Stimulated activated CD8-positive, alpha-beta memory T cell treated with anti-CD3 and anti-CD28 coated beads, Interleukin-15, amount 100 ng/mL, for 4 hours (primary cell): ENCODE measurements around the gene HDAC4.

ENCODE experiments used
- DNase-seq, 2 donors: peaks; one replicate each; pipeline ENCODE4 v3.0.0-alpha.2; 2020; ENCODE audit warnings: low read depth in 2 of 2

HDAC4 gene

DNA sequence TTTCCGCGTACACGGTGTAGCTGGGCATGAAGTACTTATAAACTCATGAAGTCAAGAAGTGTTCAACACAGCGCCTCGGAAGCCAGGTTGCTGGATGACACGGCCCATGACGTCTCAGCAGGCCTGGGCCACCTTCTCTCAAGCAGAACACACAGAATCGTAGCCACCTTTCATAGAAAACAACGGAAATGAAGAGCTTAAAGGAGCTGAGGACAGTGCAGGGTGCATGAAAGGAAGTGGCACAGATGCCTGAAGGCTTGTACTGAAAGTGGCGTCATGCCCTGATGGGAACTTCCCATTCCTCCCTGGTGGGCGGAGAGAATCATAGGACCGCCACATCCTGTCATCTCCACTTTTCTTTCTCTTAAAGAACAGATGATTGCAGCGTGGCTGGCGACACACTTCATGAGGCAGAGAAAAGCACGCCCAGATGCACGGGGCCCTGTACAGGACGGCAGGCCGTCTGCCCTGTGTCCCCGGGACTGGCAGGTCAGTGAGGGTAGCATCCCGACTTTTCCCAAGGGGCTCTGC, 31.1 kb downstream of the HDAC4 start:
- DNase-seq: peak; percentile 27 to 60

DNA sequence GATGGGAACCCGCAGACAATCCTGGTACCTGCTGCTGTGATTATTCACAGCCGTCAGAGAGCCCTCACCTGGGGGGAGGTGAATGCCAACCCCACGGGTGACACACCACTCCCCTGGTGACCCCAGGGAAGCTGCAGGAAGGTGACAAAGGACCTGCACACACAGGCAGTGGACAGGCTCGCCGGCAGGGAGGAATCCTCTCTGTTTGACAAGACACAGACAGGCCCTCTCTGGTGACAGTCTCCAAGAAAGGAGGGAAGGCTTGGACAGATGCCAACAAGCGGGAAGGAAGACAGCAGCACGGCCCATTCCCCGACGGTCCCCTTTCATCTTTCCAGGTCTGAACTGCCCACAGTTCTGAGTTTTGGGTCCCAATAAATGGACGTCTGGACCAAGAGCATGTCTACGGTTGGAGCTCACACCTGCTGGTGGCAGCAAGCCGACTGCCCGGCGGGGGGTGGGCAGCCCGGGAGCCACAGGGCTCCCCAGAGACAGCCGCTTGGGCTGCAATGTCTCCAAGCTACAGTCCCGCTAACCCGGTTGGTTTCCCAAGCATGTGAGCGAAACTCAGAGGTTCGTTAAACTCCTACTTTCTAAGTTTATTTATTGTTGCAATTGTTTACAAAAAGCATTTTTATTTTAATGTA, 31.8 kb downstream of the HDAC4 start:
- no peak for DNase-seq

DNA sequence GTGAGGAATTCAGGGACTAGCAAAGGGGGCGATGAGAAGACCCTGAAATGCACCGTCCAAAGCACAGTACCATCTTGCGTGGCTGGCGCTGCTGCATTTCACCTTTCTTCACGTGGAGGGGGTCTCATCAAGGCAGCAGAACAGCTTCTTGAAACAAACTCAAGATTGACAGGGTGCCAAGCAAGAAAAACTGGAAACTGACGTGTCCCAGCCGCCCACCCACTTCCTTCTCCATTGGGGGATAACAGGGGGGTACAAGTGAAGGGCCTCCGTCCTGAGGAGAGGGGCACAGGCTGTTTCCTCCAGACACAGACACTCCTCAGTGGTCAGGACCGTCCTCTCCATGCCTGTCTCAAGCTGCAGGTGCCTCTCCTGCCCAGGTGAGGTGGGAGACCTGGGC, 32.5 kb downstream of the HDAC4 start:
- no peak for DNase-seq

DNA sequence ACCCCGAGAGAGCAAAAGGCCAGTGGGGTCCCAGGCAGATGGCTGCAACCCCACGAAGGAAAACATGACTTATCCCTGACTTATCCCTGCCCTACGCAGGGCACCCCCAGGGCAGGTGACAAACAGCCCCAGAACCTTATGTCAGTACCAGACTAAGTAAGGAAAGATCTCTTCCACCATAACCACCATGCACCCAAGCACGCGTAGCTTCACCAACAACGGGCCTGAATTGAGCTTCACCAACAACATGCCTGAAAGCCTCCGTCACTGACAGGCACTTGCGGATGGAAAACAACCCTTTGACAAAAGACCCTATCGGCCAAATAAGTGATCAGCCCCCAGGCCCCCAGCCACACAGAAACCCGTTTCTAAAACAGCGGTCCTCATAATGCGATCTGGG, 34.1 kb downstream of the HDAC4 start:
- no peak for DNase-seq

DNA sequence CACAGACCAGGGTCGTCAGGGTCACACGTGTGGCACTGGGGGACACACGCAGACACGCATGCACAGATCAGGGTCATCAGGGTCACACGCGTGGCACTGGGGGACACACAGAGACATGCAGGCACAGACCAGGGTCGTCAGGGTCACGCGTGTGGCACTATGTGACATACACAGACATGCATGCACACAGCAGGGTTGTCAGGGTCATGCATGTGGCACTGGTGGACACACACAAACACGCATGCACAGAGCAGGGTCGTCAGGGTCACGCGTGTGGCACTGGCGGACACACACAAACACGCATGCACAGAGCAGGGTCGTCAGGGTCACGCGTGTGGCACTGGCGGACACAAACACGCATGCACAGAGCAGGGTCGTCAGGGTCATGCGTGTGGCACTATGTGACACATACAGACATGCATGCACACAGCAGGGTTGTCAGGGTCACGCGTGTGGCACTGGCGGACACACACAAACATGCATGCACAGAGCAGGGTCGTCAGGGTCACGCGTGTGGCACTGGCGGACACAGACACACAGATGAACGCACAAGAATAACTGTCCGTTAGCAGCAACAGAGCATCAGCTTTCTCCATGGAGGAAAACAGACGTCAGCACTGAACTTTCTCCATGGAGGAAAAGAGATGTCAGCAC, 34.9 kb downstream of the HDAC4 start:
- DNase-seq: no peak

DNA sequence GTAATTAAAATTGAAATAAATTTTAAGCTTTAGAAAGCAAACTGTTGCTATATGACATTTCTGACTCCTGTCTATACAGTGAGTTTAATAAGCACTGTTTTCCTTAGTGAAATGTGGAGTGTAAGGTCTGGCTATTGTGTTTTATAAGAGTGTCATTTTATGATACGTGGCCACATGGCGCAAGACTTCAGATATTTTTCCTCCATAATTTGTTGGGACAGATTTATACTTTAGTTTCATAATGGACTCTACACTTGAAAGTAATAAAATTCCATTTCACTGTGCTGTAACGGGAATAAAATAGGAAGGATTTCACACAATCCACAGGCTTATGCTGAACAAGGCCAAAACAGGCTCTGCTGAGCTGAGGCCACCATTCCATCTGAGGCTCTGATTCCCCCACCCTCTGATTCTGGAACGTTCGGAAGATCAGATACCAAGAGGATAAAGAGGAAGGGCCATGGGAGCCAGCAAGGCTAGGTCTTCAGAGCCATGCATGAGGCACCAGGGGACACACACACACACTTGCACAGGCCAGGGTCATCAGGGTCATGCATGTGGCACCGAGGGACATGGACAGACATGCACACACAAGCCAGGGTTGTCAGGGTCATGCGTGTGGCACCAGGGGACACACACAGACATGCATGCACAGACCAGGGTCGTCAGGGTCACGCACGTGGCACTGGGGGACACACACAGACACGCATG, 35.6 kb downstream of the HDAC4 start:
- no peak for DNase-seq

DNA sequence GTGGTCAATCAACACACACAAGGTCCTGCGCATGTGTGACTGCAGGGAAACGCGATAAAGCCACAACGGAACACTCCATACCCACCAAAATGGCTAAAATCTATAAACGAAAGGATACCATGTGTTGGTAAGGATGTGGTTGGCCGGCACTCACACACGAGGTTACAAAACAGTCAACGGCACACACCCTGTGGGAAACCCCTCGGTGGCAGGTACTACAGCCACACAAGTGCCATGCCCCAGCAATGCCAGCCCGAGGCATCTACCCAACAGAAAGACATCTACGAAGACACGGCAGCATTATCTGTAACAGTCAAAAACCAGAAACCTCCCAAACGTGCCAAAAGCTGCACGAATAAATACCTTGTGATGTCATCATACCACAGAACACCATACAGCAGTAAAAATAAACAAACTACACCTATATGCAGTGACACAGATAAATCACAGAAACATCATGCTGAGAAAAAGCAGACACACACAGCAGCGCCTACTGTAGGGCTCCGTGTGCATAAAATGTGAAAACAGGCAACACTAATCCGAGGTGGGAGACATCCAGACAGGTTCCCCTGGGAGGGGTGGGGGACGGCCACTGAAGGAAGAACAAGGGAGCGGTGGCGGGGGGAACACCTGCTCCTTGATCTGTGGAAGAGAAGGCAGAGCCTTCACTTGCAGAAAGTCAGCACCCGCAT, 36.7 kb downstream of the HDAC4 start:
- no peak for DNase-seq

DNA sequence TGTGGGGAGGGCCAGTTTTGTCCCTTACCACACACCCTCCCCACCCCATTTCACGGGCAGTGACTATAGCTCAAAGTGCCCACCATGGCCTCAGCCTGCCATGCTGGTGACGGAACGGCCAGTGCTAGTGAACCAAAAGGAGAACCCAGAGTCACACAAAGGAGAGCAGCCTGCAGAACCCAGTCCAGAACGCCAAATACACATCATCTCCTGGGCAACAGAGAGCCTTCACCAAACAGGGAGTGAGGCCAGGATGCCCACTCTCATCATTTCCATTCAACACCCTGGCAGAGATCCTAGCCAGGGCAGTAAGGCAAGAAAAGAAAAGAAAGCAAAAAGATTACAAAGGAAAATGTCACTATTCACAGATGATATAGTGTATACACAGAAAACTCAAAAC, 38.3 kb downstream of the HDAC4 start:
- DNase-seq: no peak

DNA sequence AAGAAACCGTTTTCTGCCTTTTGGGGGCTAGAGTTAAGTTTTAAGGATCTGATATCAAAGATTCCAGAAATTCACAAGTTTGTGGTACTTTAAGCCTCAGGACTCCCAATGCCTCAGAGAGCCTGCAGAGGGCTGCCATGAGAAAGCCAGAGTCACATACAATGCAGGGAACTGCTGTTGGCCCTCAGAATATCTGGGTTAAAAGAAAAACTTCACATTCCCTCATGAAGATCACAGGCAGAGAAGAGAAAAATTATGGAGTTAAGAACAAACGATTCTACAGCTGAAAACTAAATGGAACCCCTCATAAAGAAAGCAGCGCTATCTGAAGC, 39.5 kb downstream of the HDAC4 start:
- no peak for DNase-seq

DNA sequence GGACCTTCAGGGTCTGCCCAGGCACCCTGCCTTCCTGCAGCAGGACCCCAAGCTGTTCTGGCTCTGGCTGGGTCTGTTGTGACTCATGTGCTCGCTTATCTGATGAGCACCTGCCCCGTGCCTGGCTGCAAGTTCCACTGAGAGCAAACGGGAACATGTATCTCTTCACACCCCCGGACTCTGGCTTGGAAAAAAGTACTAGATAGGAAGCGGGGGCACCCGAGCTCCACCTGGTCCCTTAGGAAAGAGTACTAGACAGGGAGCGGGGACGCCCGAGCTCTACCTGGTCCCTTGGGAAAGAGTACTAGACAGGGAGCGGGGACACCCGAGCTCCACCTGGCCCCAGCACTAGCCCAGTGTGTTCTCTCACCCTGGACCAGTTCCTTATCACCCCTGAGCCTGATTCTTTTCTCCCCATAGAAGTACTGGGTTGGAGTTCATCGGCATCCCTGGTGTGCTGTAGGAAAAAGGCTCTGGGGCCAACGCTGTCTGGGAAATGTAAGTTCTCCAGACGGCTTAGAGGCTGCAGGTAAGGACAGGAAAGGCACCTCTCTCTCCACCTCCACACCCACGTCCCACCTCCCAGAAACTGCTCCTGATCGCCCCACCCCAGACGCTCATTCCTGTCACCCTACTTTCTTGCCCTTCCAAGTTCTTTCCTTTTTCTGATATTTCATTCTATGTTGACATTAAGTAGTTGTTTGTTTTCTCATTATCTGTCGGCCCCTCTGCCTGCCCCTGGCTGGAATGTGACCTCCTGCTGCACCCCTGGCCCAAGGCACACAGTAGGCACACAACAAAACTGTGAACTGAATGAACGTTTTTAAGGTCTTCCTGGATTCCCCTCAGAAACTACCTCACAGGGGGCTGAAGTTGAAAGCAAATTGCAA, 40.2 kb downstream of the HDAC4 start:
- no peak for DNase-seq

DNA sequence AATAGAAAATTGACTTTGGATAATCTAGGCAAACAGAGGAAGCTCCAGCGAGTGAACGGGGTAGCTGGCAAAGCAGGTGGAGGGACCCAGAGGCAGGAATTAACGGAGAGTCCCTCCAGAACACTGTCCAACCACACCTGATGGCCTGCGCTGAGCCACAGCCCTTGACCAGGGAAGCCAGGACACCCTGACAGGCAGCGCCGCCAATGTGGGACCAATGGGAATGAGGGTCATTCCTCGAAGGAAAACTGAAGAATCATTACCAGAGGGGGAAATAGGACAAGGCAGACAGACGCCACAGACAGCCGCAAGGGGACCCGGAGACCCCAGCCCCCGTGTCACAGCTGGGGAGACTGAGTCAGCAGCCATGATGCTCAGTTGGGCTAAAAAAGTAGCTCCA, 40.8 kb downstream of the HDAC4 start:
- no peak for DNase-seq

DNA sequence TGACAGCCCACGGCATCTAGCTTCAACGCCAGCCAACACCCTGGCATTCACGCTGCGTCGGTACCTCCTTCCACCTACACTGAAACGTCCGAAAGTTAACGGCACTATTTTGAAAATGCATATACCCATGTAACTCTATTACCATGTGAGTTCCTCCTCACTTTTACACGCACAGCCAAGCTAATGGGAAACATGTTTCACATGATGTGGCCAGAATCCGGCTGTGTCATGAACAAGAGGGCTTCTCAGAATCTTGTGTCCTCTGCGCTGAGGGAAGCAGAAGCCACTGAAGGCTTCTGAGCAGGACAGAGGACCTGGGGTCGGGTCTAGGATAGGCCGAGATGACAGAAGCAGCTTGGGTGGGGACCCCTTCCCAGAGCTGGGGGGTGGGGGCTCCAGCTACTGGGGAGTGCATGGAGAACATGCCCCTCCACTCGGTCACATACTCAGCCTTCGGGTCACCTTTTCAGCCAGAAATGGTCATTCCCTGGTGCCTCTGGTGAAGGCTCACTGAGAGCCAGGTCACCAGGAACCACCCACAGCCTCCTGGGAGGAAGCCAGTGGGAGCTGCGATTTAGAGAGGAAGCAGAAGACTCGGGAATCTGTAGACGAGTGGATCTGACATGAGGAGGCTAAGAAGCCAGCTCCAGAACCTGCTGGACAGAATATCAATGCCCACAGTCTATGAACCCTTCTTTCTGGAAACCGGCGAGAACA, 41.5 kb downstream of the HDAC4 start:
- DNase-seq: no peak

DNA sequence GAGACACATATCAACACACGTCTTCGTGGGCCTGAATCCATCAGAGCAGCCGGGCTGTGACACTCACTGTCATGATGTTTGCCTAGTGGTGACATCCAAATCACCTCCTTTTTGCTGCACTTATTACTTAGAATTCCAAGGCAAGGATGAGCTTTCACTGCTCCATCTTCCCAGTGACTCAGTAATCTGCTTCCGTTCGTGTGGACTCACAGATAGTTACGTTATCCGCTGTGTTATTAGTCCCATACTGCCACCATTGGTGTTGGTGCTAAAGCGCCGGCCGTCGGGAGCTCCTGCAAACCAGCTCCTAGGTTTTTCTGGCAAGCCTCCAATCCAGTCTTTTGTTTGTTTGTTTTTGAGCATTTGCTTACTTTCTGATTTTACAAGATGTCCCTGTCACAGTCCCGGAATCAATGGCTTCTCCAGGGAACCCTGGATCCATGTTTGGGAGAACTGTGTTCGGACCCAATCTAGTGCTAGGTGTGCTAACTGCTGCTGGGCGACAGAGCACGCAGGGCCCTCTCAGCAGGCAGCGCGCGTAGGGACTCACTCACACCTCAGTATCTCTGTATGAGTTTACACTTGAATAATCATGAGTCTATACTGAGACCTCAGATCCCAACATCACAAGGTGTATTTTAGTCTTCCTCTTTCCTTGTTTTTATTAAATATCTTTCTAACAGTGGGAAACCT, 42.6 kb downstream of the HDAC4 start:
- no peak for DNase-seq

DNA sequence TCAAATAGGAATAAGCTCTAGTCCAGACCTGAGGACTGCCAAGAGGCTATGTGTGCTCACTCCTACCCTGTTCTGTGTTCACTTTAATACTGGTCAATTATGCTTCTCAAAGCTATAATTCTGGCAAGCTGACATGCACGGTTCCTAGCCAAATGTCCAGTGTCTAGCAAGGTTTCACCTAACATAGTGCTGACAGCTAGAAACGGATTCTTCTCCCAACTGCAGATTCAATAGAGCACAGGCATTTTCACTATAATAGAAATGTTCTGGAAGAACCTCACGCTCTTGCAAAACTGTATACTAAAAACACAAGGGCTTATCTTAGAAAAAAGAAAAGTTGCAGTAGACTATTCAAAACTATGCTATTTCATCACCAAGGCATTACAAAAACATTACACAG, 45.1 kb downstream of the HDAC4 start:
- no peak for DNase-seq

DNA sequence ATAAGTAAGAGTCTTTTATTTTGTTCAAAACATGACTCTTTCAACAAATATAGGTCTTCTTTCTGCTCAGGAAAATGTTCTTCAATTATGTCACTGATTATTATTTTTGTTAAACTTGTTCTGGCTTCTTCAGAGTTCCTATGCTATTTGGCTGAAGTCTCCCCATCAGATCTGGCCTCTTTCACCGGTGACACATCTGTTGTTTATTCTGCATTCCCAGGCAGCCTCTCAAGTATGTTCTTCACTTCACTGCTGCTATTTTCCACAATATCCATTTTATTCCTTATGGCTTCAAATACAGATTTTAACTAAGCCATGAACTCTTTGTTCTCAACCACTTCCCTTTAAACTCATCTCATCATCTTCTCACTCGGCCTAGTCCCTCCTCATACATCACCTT, 45.7 kb downstream of the HDAC4 start:
- DNase-seq: no peak

DNA sequence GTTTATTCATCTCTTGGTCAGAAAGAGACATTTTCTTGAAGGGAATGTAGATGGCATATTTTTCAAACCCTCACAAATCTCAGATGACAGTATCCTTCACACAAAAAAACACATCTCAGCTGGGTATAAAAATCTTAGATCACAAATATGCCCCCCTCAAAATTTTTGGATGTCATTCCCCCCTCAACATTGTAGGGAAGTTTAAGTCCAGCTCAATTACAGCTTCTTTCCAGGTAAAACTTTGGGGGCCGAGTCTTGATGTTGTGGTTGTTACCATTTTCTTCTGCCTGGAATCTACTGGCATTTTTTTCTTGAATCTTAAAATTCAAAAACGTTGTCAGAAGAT, 46.1 kb downstream of the HDAC4 start:
- DNase-seq: no peak

DNA sequence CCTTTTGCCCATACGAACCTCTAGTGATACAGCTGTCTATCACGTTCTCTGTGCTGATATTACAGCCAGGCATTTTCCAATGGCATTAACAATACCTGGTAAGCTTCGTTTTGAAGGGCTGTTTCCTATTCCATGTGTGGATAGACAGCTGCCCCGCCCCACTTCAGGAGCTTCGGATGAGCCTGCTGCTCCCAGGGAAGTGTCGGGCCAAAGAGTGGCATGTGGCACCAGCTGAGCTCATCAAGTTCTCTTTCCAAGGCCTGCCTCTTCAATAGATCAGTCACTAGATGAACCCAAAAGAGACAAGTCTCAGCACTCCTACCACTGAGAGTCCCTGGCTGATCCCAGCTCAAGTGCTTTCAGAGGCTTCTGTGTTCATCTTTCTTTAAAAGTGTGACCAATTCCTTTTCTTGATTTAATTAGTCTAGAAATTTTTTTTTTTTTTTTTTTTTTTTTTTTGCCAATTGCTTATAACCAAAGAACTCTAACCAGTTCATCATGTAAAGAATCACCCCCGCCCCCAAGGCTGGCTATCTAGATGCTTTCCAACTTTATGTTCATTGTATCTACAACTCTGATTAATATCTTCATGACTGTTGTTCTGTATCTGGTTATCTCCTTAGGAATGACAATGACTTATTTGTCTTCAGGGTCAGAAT, 46.6 kb downstream of the HDAC4 start:
- DNase-seq: no peak

DNA sequence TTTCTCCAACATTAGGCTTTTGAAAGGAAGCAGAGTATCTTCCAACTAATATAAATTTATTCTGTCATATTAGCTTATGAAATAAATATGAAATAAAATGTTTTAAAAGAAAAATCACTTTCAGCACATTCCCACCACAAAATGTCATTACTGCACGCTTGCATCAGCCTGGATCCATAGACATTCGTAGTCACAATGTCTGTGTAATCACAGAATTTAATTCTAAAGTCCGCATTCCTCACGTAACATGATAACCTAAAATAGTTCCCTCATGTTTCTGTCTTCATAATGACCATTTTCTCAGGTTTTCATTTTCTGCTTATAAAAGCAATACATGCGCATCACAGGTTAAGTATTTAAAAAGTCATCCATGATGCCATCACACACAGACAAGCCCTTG, 47.1 kb downstream of the HDAC4 start:
- DNase-seq: no peak

DNA sequence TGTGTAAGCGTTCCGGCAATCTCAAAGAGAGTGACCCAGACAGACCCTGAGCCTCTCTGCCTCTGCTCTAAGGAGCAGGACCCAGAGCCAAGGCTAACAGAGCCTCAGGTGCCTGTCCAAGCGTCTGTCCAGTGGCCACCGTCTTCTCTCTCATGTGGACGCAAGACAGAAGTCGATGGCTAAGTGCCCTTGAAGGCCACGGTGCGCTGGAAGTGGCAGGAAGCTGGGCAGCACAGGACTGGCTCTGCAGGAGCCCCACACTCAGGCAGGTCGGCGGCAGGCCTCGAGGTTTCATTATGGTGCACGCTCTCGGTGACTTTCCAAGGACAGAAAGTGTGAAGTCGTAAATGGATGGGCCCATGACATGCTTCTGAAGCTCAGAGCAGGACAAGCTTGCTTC, 49.1 kb downstream of the HDAC4 start:
- no peak for DNase-seq
